Measurements from ENCODE around the gene LCK. TPM values are rescaled to one million over a fixed set of nuclear protein-coding genes. Genes with fewer than 3 reads are reported as not detected.

LCK gene
- polyA plus RNA-seq, 1 donor from 2014 or later = not detected

DNA sequence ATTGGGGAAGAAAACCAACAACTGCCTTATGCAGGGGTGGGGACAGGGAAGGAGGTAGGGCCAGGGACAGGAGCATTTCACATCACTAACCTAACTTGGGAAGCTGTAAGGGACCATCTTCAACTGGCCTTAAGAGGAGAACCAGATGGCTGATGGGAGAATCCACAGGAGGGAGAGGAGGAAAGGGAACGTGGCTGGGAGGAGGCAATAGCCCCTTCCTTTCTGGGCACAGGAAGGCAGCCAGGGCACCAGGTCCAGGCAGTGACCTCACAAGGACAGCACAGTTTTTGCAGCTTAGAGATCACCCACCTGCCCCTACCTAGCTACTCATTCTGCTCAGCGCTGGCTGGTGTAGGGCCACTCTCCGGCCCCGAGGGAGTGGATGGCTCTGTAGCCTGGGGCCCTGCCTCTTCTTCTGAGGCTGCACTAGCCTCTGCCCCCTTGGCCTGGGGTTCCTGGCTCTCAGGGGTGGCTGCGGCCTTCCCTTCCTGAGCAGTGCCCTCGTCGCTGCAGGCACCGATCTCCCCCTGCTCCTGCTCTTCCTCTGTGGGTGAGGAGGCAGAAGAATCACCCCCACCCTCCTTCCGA lies 83.3 kb downstream of the LCK start:
- Histone ChIP-seq H3K4me2 (ENCODE audit: low read length) (peak overlapping the region; percentile 99), H3K9me2 (ENCODE audit: insufficient read depth, low read length) (no peaks in the 10 kb centered on the region), H3F3A (ENCODE audit: insufficient read depth, low read length, poor library complexity, severe bottlenecking) (no peaks in the 10 kb centered on the region), H3K4me3 (ENCODE audit: low read length) (peak overlapping the region; percentile 100), H2AFZ (ENCODE audit: low read depth, low read length) (no peak overlapping the region), H3K27me3 (ENCODE audit: insufficient read depth, low read depth, low read length) (no peaks in the 10 kb centered on the region), H3K36me3 (ENCODE audit: insufficient read depth, low read length) (peaks cover 6% of the 10 kb centered on the region), H3K9me3 (ENCODE audit: low read length) (no peaks in the 10 kb centered on the region), H3K9ac (ENCODE audit: low read length) (peak overlapping the region; percentile 99), H3K79me2 (replicated peaks; ENCODE audit: insufficient read depth, low read length) (peaks cover 34% of the 10 kb centered on the region), H3K27ac (ENCODE audit: low read length) (peak overlapping the region; percentile 87), H4K20me1 (ENCODE audit: insufficient read depth) (peaks cover 22% of the 10 kb centered on the region)
- TF ChIP-seq EP300 (conservative IDR thresholded peaks at IDR 0.05; ENCODE audit: poor library complexity, severe bottlenecking) = no peak
- TF ChIP-seq SMC3 (conservative IDR thresholded peaks at IDR 0.05; ENCODE audit: poor library complexity) = no peak
- TF ChIP-seq TAF1 (IDR thresholded peaks at IDR 0.05; ENCODE audit: low read depth) = no peak

DNA sequence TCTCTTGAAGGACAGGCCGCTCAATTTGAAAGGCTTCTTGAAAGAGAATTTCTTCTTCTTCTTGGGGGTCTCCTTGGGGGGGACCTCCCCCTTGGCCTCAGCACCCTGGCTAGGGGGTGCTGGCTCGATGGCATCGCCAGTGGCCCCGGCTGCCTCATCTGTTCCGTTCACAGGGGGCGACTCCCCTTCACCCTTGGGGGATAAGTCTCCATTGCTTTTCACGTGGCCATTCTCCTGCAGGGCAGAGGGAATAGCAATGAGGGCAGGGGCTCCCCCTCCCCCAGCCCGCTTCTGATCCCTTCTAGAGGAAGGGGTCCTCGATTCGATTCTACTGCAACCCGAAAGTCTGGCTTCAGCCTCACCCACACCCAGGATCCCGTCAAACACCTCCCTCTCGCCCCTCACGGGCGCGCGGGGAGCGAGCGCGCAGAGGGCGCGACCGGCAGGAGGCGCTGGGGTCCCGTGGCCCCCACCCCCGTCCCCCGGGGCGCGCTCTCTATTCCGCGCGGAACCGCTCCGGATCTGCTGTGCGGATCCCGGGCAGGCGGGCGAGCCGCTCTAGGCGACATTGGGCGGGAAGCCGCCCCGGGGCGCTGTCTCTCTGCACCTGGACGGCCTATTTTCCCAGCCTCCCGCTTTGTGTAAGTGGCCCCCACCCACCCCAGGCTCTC lies 83.9 kb downstream of the LCK start:
- Histone ChIP-seq H3K79me2 (replicated peaks; ENCODE audit: insufficient read depth, low read length) (peaks cover 34% of the 10 kb centered on the region), H3K9me2 (ENCODE audit: insufficient read depth, low read length) (no peaks in the 10 kb centered on the region), H2AFZ (ENCODE audit: low read depth, low read length) (no peak overlapping the region), H3K27ac (ENCODE audit: low read length) (peak overlapping the region; percentile 87), H3K9me3 (ENCODE audit: low read length) (no peaks in the 10 kb centered on the region), H3K27me3 (ENCODE audit: insufficient read depth, low read depth, low read length) (no peaks in the 10 kb centered on the region), H3K9ac (ENCODE audit: low read length) (peak overlapping the region; percentile 99), H4K20me1 (ENCODE audit: insufficient read depth) (peaks cover 22% of the 10 kb centered on the region), H3K4me2 (ENCODE audit: low read length) (peak overlapping the region; percentile 99), H3F3A (ENCODE audit: insufficient read depth, low read length, poor library complexity, severe bottlenecking) (no peaks in the 10 kb centered on the region), H3K4me3 (ENCODE audit: low read length) (peak overlapping the region; percentile 100), H3K36me3 (ENCODE audit: insufficient read depth, low read length) (peaks cover 6% of the 10 kb centered on the region)
- no peak for TF ChIP-seq TAF1 (IDR thresholded peaks at IDR 0.05; ENCODE audit: low read depth)
- no peak for TF ChIP-seq EP300 (conservative IDR thresholded peaks at IDR 0.05; ENCODE audit: poor library complexity, severe bottlenecking)
- peak; percentile 75 for TF ChIP-seq POLR2AphosphoS5 (IDR thresholded peaks at IDR 0.05)
- no peak for TF ChIP-seq EZH2 (IDR thresholded peaks at IDR 0.05; ENCODE audit: borderline replicate concordance, insufficient read depth, low read length, poor library complexity, severe bottlenecking)
- TF ChIP-seq, protein P1, sequence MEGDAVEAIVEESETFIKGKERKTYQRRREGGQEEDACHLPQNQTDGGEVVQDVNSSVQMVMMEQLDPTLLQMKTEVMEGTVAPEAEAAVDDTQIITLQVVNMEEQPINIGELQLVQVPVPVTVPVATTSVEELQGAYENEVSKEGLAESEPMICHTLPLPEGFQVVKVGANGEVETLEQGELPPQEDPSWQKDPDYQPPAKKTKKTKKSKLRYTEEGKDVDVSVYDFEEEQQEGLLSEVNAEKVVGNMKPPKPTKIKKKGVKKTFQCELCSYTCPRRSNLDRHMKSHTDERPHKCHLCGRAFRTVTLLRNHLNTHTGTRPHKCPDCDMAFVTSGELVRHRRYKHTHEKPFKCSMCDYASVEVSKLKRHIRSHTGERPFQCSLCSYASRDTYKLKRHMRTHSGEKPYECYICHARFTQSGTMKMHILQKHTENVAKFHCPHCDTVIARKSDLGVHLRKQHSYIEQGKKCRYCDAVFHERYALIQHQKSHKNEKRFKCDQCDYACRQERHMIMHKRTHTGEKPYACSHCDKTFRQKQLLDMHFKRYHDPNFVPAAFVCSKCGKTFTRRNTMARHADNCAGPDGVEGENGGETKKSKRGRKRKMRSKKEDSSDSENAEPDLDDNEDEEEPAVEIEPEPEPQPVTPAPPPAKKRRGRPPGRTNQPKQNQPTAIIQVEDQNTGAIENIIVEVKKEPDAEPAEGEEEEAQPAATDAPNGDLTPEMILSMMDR (IDR thresholded peaks at IDR 0.05; ENCODE audit: poor library complexity, severe bottlenecking) = peak; percentile 85
- peak; percentile 60 for TF ChIP-seq MXI1 (conservative IDR thresholded peaks at IDR 0.05; ENCODE audit: poor library complexity, severe bottlenecking)
- peak; percentile 71 for TF ChIP-seq SMC3 (conservative IDR thresholded peaks at IDR 0.05; ENCODE audit: poor library complexity)
- TF ChIP-seq RAD21 (conservative IDR thresholded peaks at IDR 0.05) = peak; percentile 61
- TF ChIP-seq, protein P2, sequence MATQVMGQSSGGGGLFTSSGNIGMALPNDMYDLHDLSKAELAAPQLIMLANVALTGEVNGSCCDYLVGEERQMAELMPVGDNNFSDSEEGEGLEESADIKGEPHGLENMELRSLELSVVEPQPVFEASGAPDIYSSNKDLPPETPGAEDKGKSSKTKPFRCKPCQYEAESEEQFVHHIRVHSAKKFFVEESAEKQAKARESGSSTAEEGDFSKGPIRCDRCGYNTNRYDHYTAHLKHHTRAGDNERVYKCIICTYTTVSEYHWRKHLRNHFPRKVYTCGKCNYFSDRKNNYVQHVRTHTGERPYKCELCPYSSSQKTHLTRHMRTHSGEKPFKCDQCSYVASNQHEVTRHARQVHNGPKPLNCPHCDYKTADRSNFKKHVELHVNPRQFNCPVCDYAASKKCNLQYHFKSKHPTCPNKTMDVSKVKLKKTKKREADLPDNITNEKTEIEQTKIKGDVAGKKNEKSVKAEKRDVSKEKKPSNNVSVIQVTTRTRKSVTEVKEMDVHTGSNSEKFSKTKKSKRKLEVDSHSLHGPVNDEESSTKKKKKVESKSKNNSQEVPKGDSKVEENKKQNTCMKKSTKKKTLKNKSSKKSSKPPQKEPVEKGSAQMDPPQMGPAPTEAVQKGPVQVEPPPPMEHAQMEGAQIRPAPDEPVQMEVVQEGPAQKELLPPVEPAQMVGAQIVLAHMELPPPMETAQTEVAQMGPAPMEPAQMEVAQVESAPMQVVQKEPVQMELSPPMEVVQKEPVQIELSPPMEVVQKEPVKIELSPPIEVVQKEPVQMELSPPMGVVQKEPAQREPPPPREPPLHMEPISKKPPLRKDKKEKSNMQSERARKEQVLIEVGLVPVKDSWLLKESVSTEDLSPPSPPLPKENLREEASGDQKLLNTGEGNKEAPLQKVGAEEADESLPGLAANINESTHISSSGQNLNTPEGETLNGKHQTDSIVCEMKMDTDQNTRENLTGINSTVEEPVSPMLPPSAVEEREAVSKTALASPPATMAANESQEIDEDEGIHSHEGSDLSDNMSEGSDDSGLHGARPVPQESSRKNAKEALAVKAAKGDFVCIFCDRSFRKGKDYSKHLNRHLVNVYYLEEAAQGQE (IDR thresholded peaks at IDR 0.05; ENCODE audit: borderline replicate concordance) = no peak
